H1 (cell line): ENCODE results near the gene IL1R1. TPM values are rescaled to one million over a fixed set of nuclear protein-coding genes. Genes with fewer than 3 reads are reported as not detected.
A peak's percentile ranks its signal among the peaks of the same experiment; 100 is the strongest.

ENCODE experiments used
- CTCF ChIA-PET: fragments of 300-600 bp; sonication (Branson Sonifier 250); formaldehyde crosslinking; loops from one replicate; lab custom pipeline; 2021; ENCODE audit not compliant: partially characterized antibody; lab: Charles Lee
- POLR2A ChIA-PET: fragments of 300-600 bp; sonication (Branson Sonifier 250); formaldehyde crosslinking; loops from one replicate; lab custom pipeline; 2021; ENCODE audit warnings: inconsistent platforms; ENCODE audit not compliant: partially characterized antibody; lab: Charles Lee
- DNase-seq, 2 experiments: peaks; one replicate each; pipeline versions ENCODE4 v3.0.0 to v3.0.0-alpha.2; 2010 to 2022; ENCODE audit warnings: low spot score in 2 of 2, low read depth in 1 of 2, mixed read lengths in 1 of 2
- FAIRE-seq: peaks from 2 replicates; lab custom pipeline; 2011; peaks lifted over from hg19 to GRCh38; lab: Jason Lieb, UNC
- H2AFZ ChIP-seq: 2 replicates; pipeline ENCODE4 v1.8.1; 2012; ENCODE audit warnings: low read length, inconsistent platforms
- H2AK5ac ChIP-seq: 2 replicates; pipeline ENCODE4 v1.6.1; 2013; ENCODE audit warnings: low read depth, low read length
- H2BK120ac ChIP-seq: replicated peaks from 2 replicates; pipeline ENCODE3; 2013; ENCODE audit warnings: low read depth, low read length, inconsistent platforms
- H2BK12ac ChIP-seq: 2 replicates; pipeline ENCODE4 v1.6.1; 2013; ENCODE audit warnings: low read depth, low read length
- H2BK15ac ChIP-seq: 2 replicates; pipeline ENCODE4 v1.6.1; 2013; ENCODE audit warnings: low read length
- H2BK20ac ChIP-seq: 2 replicates; pipeline ENCODE4 v1.6.1; 2013; ENCODE audit warnings: low read length
- H2BK5ac ChIP-seq: 2 replicates; pipeline ENCODE4 v1.6.1; 2013; ENCODE audit warnings: low read depth, low read length
- H3K14ac ChIP-seq: 2 replicates; pipeline ENCODE4 v1.6.1; 2013; ENCODE audit warnings: inconsistent platforms; ENCODE audit not compliant: insufficient read length
- H3K18ac ChIP-seq: 2 replicates; pipeline ENCODE4 v1.6.1; 2013; ENCODE audit warnings: low read length; ENCODE audit errors: extremely low read depth
- H3K23ac ChIP-seq: 2 replicates; pipeline ENCODE4 v1.6.1; 2013; ENCODE audit warnings: inconsistent platforms; ENCODE audit not compliant: insufficient read length
- H3K23me2 ChIP-seq: 2 replicates; pipeline ENCODE4 v1.6.1; 2013; ENCODE audit warnings: low read depth, low read length
- H3K27ac ChIP-seq: 2 replicates; pipeline ENCODE4 v1.6.1; 2011; ENCODE audit warnings: low read depth, low read length, inconsistent platforms
- H3K27me3 ChIP-seq, 4 experiments: replicated peaks in 1 of 4; 1 replicate in 1 of 4; 2 replicates in 3 of 4; pipeline versions ENCODE4 v1.6.1 to v1.8.1; 2011 to 2013; ENCODE audit warnings: low read length in 3 of 4, mild to moderate bottlenecking in 3 of 4, inconsistent platforms in 2 of 4, mixed read lengths in 2 of 4, moderate library complexity in 1 of 4; ENCODE audit not compliant: control insufficient read depth in 3 of 4, insufficient read depth in 3 of 4; ENCODE audit errors: extremely low read depth in 1 of 4
- H3K36me3 ChIP-seq, 4 experiments: 2 replicates each; pipeline versions ENCODE4 v1.6.1 to v1.8.1; 2011 to 2013; ENCODE audit warnings: mild to moderate bottlenecking in 4 of 4, low read length in 3 of 4, moderate library complexity in 2 of 4, control low read depth in 1 of 4, inconsistent platforms in 1 of 4; ENCODE audit not compliant: insufficient read depth in 4 of 4, control insufficient read depth in 2 of 4
- H3K4ac ChIP-seq: replicated peaks from 2 replicates; pipeline ENCODE3; 2013; ENCODE audit warnings: low read length, low read depth, mixed read lengths, inconsistent platforms; ENCODE audit not compliant: insufficient read length
- H3K4me1 ChIP-seq, 4 experiments: replicated peaks in 1 of 4; 1 replicate in 1 of 4; 2 replicates in 3 of 4; pipeline versions ENCODE4 v1.6.1 to v1.8.1; 2011 to 2013; ENCODE audit warnings: low read length in 3 of 4, inconsistent platforms in 2 of 4, mixed read lengths in 1 of 4; ENCODE audit not compliant: insufficient read depth in 4 of 4, control insufficient read depth in 3 of 4
- H3K4me2 ChIP-seq, 2 experiments: 2 replicates each; pipeline versions ENCODE4 v1.6.1 to v1.8.1; 2011 to 2013; ENCODE audit warnings: low read depth in 2 of 2, low read length in 2 of 2, control low read depth in 1 of 2, inconsistent platforms in 1 of 2, mild to moderate bottlenecking in 1 of 2; ENCODE audit not compliant: insufficient read depth in 1 of 2
- H3K4me3 ChIP-seq, 4 experiments: fragments of 200-600, 300-600 bp in 1 of 4; sonication (generic), shearing (Covaris generic), sonication (Bioruptor Twin) in 1 of 4; 2 replicates each; pipeline versions ENCODE4 v1.5.1 to v1.8.1; 2011 to 2016; ENCODE audit warnings: low read length in 4 of 4, low read depth in 3 of 4, control low read depth in 2 of 4, inconsistent platforms in 2 of 4, mild to moderate bottlenecking in 2 of 4, mixed read lengths in 1 of 4, moderate library complexity in 1 of 4; ENCODE audit not compliant: insufficient read depth in 2 of 4; ENCODE audit errors: extremely low read depth in 1 of 4
- H3K56ac ChIP-seq: replicated peaks from 2 replicates; pipeline ENCODE3; 2013; ENCODE audit warnings: low read depth, mild to moderate bottlenecking, mixed read lengths, low read length, inconsistent platforms; ENCODE audit not compliant: insufficient read length
- H3K79me1 ChIP-seq: 2 replicates; pipeline ENCODE4 v1.6.1; 2013; ENCODE audit warnings: low read depth, low read length, control low read depth
- H3K79me2 ChIP-seq, 2 experiments: 2 replicates each; pipeline versions ENCODE4 v1.6.1 to v1.8.1; 2012 to 2013; ENCODE audit warnings: low read length in 2 of 2, mild to moderate bottlenecking in 2 of 2, inconsistent platforms in 1 of 2; ENCODE audit not compliant: insufficient read depth in 2 of 2, control insufficient read depth in 1 of 2
- H3K9ac ChIP-seq, 4 experiments: replicated peaks in 1 of 4; 1 replicate in 1 of 4; 2 replicates in 3 of 4; pipeline versions ENCODE4 v1.6.1 to v1.8.1; 2011 to 2013; ENCODE audit warnings: low read depth in 3 of 4, low read length in 3 of 4, control low read depth in 2 of 4, mild to moderate bottlenecking in 2 of 4, moderate library complexity in 2 of 4, inconsistent platforms in 1 of 4; ENCODE audit errors: extremely low read depth in 1 of 4
- H3K9me3 ChIP-seq, 2 experiments: 2 replicates each; pipeline versions ENCODE4 v1.6.1 to v1.8.1; 2012 to 2013; ENCODE audit warnings: mild to moderate bottlenecking in 2 of 2, moderate library complexity in 2 of 2, control low read depth in 1 of 2, inconsistent platforms in 1 of 2, low read depth in 1 of 2, low read length in 1 of 2, mixed read lengths in 1 of 2; ENCODE audit not compliant: insufficient read depth in 2 of 2
- H4K20me1 ChIP-seq, 2 experiments: replicated peaks in 1 of 2; 2 replicates each; pipeline versions ENCODE3 to v1.8.1; 2011 to 2013; ENCODE audit warnings: inconsistent platforms in 2 of 2, low read length in 2 of 2, mild to moderate bottlenecking in 1 of 2; ENCODE audit not compliant: insufficient read depth in 2 of 2, control insufficient read depth in 1 of 2
- H4K5ac ChIP-seq: 2 replicates; pipeline ENCODE4 v1.6.1; 2013; ENCODE audit warnings: low read length, low read depth, mixed read lengths, inconsistent platforms; ENCODE audit not compliant: insufficient read length
- H4K8ac ChIP-seq: 2 replicates; pipeline ENCODE4 v1.8.0; 2013; ENCODE audit warnings: mild to moderate bottlenecking, moderate library complexity, low read length, inconsistent platforms; ENCODE audit not compliant: insufficient read depth; ENCODE audit errors: extremely low read depth
- H4K91ac ChIP-seq: replicated peaks from 2 replicates; pipeline ENCODE3; 2013; ENCODE audit warnings: low read length, mixed read lengths, inconsistent platforms; ENCODE audit not compliant: insufficient read length
- BACH1 ChIP-seq: IDR thresholded peaks from 2 replicates; pipeline ENCODE4 v1.6.1; 2012; ENCODE audit warnings: low read length, improper control_type of control experiment
- MAFK ChIP-seq: IDR thresholded peaks from 2 replicates; pipeline ENCODE4 v1.6.1; 2012; ENCODE audit warnings: low read depth, mild to moderate bottlenecking, improper control_type of control experiment, low read length
- RAD21 ChIP-seq, 2 experiments: IDR thresholded peaks in 1 of 2; conservative IDR thresholded peaks in 1 of 2; 2 replicates each; pipeline ENCODE4 v1.6.1; 2011; ENCODE audit warnings: low read depth in 2 of 2, low read length in 2 of 2, improper control_type of control experiment in 1 of 2, inconsistent platforms in 1 of 2, mild to moderate bottlenecking in 1 of 2, moderate library complexity in 1 of 2
- TEAD4 ChIP-seq: IDR thresholded peaks from 2 replicates; pipeline ENCODE4 v1.6.1; 2012; ENCODE audit warnings: low read depth, low read length, inconsistent platforms, mixed read lengths
- WGBS, 2 experiments: shearing (Covaris generic) in 1 of 2; methylation state at CpG; one replicate each; pipeline versions ENCODE4 v1.1.6 to v1.1.7; 2013 to 2015; ENCODE audit warnings: low lambda C conversion rate in 2 of 2, mixed read lengths in 2 of 2, inconsistent platforms in 1 of 2, low coverage in 1 of 2, missing lambda C conversion rate in 1 of 2; ENCODE audit not compliant: insufficient replicate concordance in 2 of 2, insufficient coverage in 1 of 2, insufficient read length in 1 of 2; ENCODE audit errors: extremely low coverage in 1 of 2, missing lambda C conversion rate in 1 of 2; 5-methylcytosine and 5-hydroxymethylcytosine counted together
- polyA plus RNA-seq, 7 experiments: library from polyadenylated mRNA; depleted of rRNA in 3 of 7; stranded (reverse) in 5 of 7; unstranded in 2 of 7; fragments of >200 nt in 5 of 7; fragments of 200-250 nt in 2 of 7; gene quantifications; 1 replicate in 5 of 7; 2 replicates in 1 of 7; 4 replicates in 1 of 7; pipeline versions ENCODE4 v1.2.1 to v1.2.3, GENCODE V29; 2011 to 2013; ENCODE audit warnings: missing spikeins in 2 of 7, mixed read lengths in 2 of 7
- total RNA-seq: library from RNA; stranded (reverse); fragmentation: NEBNext Ultra II Directional; extraction: Animal tissue kit (Norgen Biotek cat#: 25700); gene quantifications from 2 replicates; pipeline ENCODE4 v1.2.1, GENCODE V29; 2021

The IL1R1 gene
- total and polyA plus RNA-seq, 2 of the 8 experiments (the other 6 are each of a cell fraction or from before 2014, with no cell fraction given) = 0.34 to 0.47 TPM

DNA sequence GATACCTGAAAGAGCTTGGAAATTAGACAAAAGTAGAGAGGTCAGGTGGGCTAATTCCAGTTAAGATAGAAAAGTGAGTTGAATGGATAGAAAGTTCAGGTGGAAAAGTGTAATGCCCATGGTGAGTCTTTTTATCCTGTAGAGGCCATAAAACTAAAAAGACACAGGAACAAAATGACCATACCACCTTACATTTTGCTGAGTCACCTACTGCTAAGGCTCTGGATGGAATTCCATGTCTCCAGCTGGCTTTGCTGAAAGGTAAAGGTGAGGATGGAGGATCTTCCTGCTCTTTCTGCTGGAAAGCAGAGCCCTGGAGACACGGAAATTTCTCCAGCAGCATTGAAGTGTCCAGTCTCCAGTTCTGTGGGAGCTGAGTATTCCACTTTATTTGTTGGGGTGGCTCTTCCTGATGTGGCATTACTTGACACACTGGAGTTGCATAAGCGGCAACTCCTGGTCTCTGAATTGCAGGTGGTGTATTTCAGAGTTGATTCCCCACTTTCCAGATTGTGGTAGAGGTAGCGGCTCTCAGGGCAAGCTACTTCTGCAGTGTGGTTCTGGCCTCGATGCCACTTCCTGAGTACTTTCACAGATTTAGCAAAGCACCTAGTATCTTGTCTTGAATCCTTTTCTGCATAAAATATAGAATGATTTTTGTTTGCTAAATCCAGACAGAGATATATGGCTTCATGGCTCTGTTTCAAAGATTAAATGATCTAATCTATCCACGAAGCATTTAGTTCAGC, 55.0 kb downstream of the IL1R1 start:
- H3K18ac ChIP-seq = no peak overlapping the region
- no peaks in the 10 kb centered on the region for H3K9me3 ChIP-seq
- H3K27ac ChIP-seq = no peak overlapping the region
- FAIRE-seq (no peak), DNase-seq (no peak)
- no peak overlapping the region for H4K5ac ChIP-seq
- no peak overlapping the region for H3K14ac ChIP-seq
- H3K79me2 ChIP-seq = no peaks in the 10 kb centered on the region
- H2BK5ac ChIP-seq = no peak overlapping the region
- no peaks in the 10 kb centered on the region for H3K27me3 ChIP-seq
- no peak overlapping the region for H3K4me3 ChIP-seq
- no peak overlapping the region for H2BK120ac ChIP-seq
- H3K23ac ChIP-seq = no peak overlapping the region
- no peak overlapping the region for H2BK12ac ChIP-seq
- CTCF ChIA-PET = interaction anchor here (1.4 to 1.7 kb wide), 2 partner anchors 11 to 35 kb away, joined by 3 to 4 read pairs; no protein-coding TSS in a partner anchor
- H3K36me3 ChIP-seq = no peaks in the 10 kb centered on the region
- POLR2A ChIA-PET = no interaction called here
- no peak overlapping the region for H3K4ac ChIP-seq
- H2BK20ac ChIP-seq = no peak overlapping the region
- H3K4me1 ChIP-seq = peaks cover 0 to 5% (median 0%) of the 10 kb centered on the region in 4 experiments; a peak in 1 of 7 replicates
- 71% methylated on average over 5 of the region's 5 CpGs; no CpG with 5 or more reads in 1 of the 2 experiments for WGBS, 2 experiments
- H4K91ac ChIP-seq = no peak overlapping the region
- no peak overlapping the region for H2BK15ac ChIP-seq
- no peak overlapping the region for H3K9ac ChIP-seq
- H2AFZ ChIP-seq = 0 out of 2 replicates have a peak overlapping the region, but pooled peaks have one; percentile 58
- no peak overlapping the region for H3K4me2 ChIP-seq
- H3K79me1 ChIP-seq = no peaks in the 10 kb centered on the region
- no peaks in the 10 kb centered on the region for H4K20me1 ChIP-seq
- H3K23me2 ChIP-seq = no peaks in the 10 kb centered on the region
- no peak overlapping the region for H2AK5ac ChIP-seq
- H4K8ac ChIP-seq = no peak overlapping the region
- TF ChIP-seq MAFK (peak; percentile 55), BACH1 (0 out of 2 replicates have a peak, but pooled peaks have one; percentile 52), RAD21 (IDR thresholded peaks at IDR 0.05 in 1 of 2, conservative IDR thresholded peaks at IDR 0.05 in 1 of 2; ENCODE audit: low read depth in 2 of 2, low read length in 2 of 2) (no peak), TEAD4 (no peak)
- no peak overlapping the region for H3K56ac ChIP-seq
